Panc1 (cell line): ENCODE results near the gene CRYGD. TPM values are rescaled to one million over a fixed set of nuclear protein-coding genes. Genes with fewer than 3 reads are reported as not detected.

Source experiments
- ATAC-seq: fragments of 200-7000 bp; cut with Tn5 transposase; 2 replicates; pipeline ENCODE4 v1.9.1; 2020; ENCODE audit warnings: mild to moderate bottlenecking, moderate library complexity
- BruUV-seq: library from RNA; stranded (reverse); fragments of 400-500 nt; replicated peaks from 2 replicates; lab custom pipeline; 2021; lab: Mats Ljungman, UMichigan
- CTCF ChIA-PET: fragments of 300-600 bp; sonication (Branson Sonifier 250); formaldehyde crosslinking; loops from one replicate; lab custom pipeline; 2022; ENCODE audit warnings: antibody characterized with exemption; lab: Charles Lee
- POLR2A ChIA-PET: fragments of 300-600 bp; sonication (Branson Sonifier 250); formaldehyde crosslinking; loops from one replicate; lab custom pipeline; 2022; ENCODE audit warnings: antibody characterized with exemption; lab: Charles Lee
- DNase-seq: peaks from one replicate; pipeline ENCODE4 v3.0.0-alpha.2; 2010; ENCODE audit warnings: low read depth, low spot score
- H3K27ac ChIP-seq: 2 replicates; pipeline ENCODE4 v1.5.1; 2011; ENCODE audit warnings: mild to moderate bottlenecking, low read length, inconsistent platforms
- H3K27me3 ChIP-seq: fragments of 200-500 bp; sonication (Bioruptor generic); 2 replicates; pipeline ENCODE4 v1.6.0; 2014; ENCODE audit warnings: low read length, inconsistent platforms; ENCODE audit not compliant: control insufficient read depth, insufficient read depth
- H3K36me3 ChIP-seq: fragments of 200-500 bp; sonication (Bioruptor generic); 2 replicates; pipeline ENCODE4 v1.5.1; 2014; ENCODE audit warnings: inconsistent platforms, mild to moderate bottlenecking, low read length, moderate library complexity; ENCODE audit not compliant: control insufficient read depth, insufficient read depth
- H3K4me1 ChIP-seq: 2 replicates; pipeline ENCODE4 v1.5.1; 2011; ENCODE audit warnings: inconsistent platforms, mild to moderate bottlenecking, low read length, moderate library complexity; ENCODE audit not compliant: control insufficient read depth, insufficient read depth
- H3K4me3 ChIP-seq, 2 experiments: 2 replicates each; pipeline ENCODE4 v1.5.1; 2011 to 2012; ENCODE audit warnings: low read depth in 2 of 2, low read length in 2 of 2, mild to moderate bottlenecking in 2 of 2, inconsistent platforms in 1 of 2, moderate library complexity in 1 of 2
- H3K9me3 ChIP-seq: fragments of 200-500 bp; sonication (Bioruptor generic); 2 replicates; pipeline ENCODE4 v1.5.1; 2014; ENCODE audit warnings: low read depth, mild to moderate bottlenecking, inconsistent platforms, low read length, moderate library complexity; ENCODE audit not compliant: control insufficient read depth, insufficient read depth
- POLR2AphosphoS5 ChIP-seq: IDR thresholded peaks from 2 replicates; pipeline ENCODE4 v1.6.1; 2012; ENCODE audit warnings: mild to moderate bottlenecking, low read depth, low read length, moderate library complexity
- REST ChIP-seq, 2 experiments: IDR thresholded peaks; 2 replicates each; pipeline ENCODE4 v1.6.1; 2011 to 2012; ENCODE audit warnings: low read depth in 2 of 2, control low read depth in 1 of 2, low read length in 1 of 2, mild to moderate bottlenecking in 1 of 2, moderate library complexity in 1 of 2; ENCODE audit not compliant: insufficient read depth in 1 of 2
- SIN3A ChIP-seq: IDR thresholded peaks from 2 replicates; pipeline ENCODE4 v1.6.1; 2012; ENCODE audit warnings: low read depth, mild to moderate bottlenecking, low read length, moderate library complexity, borderline replicate concordance; ENCODE audit not compliant: insufficient read depth
- TCF7L2 ChIP-seq: IDR thresholded peaks from 2 replicates; pipeline ENCODE4 v1.6.1; 2011; ENCODE audit warnings: mild to moderate bottlenecking, low read depth, low read length, inconsistent platforms
- in situ Hi-C: cut with HindIII; loops from 2 replicates; pipeline ENCODE4 v1.10.0; 2016; ENCODE audit warnings: low sequenced_read_pairs, low pct_unique_long_range_greater_than_20kb
- intact Hi-C: fragments of 100-400 bp; cut with micrococcal nuclease; formaldehyde crosslinking; loops from one replicate; pipeline ENCODE4 v1.10.0; 2022; ENCODE audit not compliant: unreplicated experiment
- total RNA-seq: library from RNA; stranded (reverse); gene quantifications from one replicate; pipeline ENCODE4 v1.2.1, GENCODE V29; 2021; ENCODE audit not compliant: unreplicated experiment
- TF ChIP-seq, protein P1 (sequence below): fragments of 450-650 bp; IDR thresholded peaks from 2 replicates; pipeline ENCODE4 v1.5.1; 2017; ENCODE audit warnings: mild to moderate bottlenecking

CRYGD gene
- total RNA-seq, 1 experiment from 2014 or later: not detected

DNA sequence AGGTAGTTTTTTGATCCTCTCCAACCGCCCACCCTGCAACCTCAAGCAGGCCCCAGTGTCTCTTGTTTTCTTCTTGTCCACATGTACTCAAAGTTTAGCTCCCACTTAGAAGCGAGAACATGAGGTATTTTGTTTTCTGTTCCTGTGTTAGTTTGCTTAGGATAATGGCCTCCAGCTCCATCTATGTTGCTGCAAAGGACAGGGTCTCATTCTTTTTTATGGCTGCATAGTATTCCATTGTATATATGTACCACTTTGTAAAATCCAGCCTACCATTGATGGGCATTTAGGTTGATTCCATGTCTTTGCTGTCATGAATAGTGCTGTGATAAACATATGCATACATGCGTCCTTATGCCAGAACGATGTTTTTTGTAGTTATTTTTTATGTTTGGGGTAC lies 2.8 kb upstream of the CRYGD start:
- no peaks in the 10 kb centered on the region for H3K4me1 ChIP-seq
- no peak for DNase-seq
- no peaks in the 10 kb centered on the region for H3K9me3 ChIP-seq
- ChIA-PET CTCF (no interaction called here), POLR2A (no interaction called here)
- in situ Hi-C loops (no loop called here), intact Hi-C loops (no loop called here)
- no peaks in the 10 kb centered on the region; the same call in 1 of the 2 replicates for H3K36me3 ChIP-seq
- no peak overlapping the region for H3K27ac ChIP-seq
- no TSS peak for BruUV-seq
- no peak for TF ChIP-seq TCF7L2
- TF ChIP-seq POLR2AphosphoS5: no peak
- TF ChIP-seq, protein P1, sequence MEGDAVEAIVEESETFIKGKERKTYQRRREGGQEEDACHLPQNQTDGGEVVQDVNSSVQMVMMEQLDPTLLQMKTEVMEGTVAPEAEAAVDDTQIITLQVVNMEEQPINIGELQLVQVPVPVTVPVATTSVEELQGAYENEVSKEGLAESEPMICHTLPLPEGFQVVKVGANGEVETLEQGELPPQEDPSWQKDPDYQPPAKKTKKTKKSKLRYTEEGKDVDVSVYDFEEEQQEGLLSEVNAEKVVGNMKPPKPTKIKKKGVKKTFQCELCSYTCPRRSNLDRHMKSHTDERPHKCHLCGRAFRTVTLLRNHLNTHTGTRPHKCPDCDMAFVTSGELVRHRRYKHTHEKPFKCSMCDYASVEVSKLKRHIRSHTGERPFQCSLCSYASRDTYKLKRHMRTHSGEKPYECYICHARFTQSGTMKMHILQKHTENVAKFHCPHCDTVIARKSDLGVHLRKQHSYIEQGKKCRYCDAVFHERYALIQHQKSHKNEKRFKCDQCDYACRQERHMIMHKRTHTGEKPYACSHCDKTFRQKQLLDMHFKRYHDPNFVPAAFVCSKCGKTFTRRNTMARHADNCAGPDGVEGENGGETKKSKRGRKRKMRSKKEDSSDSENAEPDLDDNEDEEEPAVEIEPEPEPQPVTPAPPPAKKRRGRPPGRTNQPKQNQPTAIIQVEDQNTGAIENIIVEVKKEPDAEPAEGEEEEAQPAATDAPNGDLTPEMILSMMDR: no peak
- no peak for TF ChIP-seq SIN3A
- TF ChIP-seq REST (IDR thresholded peaks at IDR 0.05; ENCODE audit: insufficient read depth in 1 of 2, low read depth in 2 of 2, low read length in 1 of 2): no peak
- no peaks in the 10 kb centered on the region for H3K27me3 ChIP-seq
- no peak for ATAC-seq
- H3K4me3 ChIP-seq: no peak overlapping the region

DNA sequence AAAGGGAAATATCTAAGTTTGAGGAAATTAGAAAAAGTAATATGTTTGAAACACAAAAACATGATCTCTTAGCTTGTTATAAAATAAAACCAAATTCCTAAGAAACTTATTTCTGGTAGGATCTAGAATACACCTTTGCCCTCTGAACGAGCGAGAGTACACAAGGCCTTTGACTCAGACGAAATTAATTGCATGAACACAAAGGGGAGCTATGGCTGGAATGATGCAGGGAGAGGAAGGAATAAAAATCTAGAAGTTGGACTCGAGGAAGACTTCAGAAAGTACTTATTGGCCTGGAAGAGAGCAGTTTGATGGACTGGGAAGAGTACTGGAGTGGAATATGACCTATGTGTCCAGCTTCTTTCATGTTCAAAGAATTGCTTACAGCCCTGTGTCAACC lies 927 bp upstream of the CRYGD start:
- intact Hi-C loops: no loop called here
- ChIA-PET POLR2A (interaction anchor here (0.7 kb wide), 1 partner anchor 513 kb away, joined by 3 read pairs; no protein-coding TSS in a partner anchor), CTCF (no interaction called here)
- TF ChIP-seq, protein P1: no peak
- no peak for TF ChIP-seq POLR2AphosphoS5
- no peak for TF ChIP-seq SIN3A
- no peak for TF ChIP-seq TCF7L2
- no peak for TF ChIP-seq REST (IDR thresholded peaks at IDR 0.05; ENCODE audit: insufficient read depth in 1 of 2, low read depth in 2 of 2, low read length in 1 of 2)
- no peak overlapping the region for H3K4me3 ChIP-seq
- no peaks in the 10 kb centered on the region for H3K27me3 ChIP-seq
- DNase-seq: no peak
- H3K27ac ChIP-seq: no peak overlapping the region
- no peaks in the 10 kb centered on the region for H3K4me1 ChIP-seq
- in situ Hi-C loops: no loop called here
- no peaks in the 10 kb centered on the region; the same call in 1 of the 2 replicates for H3K36me3 ChIP-seq
- H3K9me3 ChIP-seq: no peaks in the 10 kb centered on the region
- no TSS peak for BruUV-seq
- ATAC-seq: no peak
